PC-9 (cell line): Measurements from ENCODE around the gene TTBK1. TPM values are rescaled to one million over a fixed set of nuclear protein-coding genes. Genes with fewer than 3 reads are reported as not detected.

Experiments
- BruUV-seq: library from RNA; stranded (reverse); fragments of 400-500 nt; replicated peaks from 2 replicates; lab custom pipeline; 2021; lab: Mats Ljungman, UMichigan
- CTCF ChIA-PET: fragments of 300-600 bp; sonication (Branson Sonifier 250); formaldehyde crosslinking; loops from one replicate; lab custom pipeline; 2022; ENCODE audit warnings: antibody characterized with exemption; lab: Charles Lee
- POLR2A ChIA-PET: fragments of 300-600 bp; sonication (Branson Sonifier 250); formaldehyde crosslinking; loops from one replicate; lab custom pipeline; 2022; ENCODE audit warnings: antibody characterized with exemption; ENCODE audit not compliant: unreplicated experiment; lab: Charles Lee
- DNase-seq, 2 experiments: peaks; one replicate each; pipeline versions ENCODE4 v3.0.0 to v3.0.0-alpha.2; 2015 to 2022; ENCODE audit warnings: mixed read lengths in 1 of 2
- H2AFZ ChIP-seq: fragments of 200-600 bp; sonication (generic); 2 replicates; pipeline ENCODE4 v1.8.1; 2017; ENCODE audit warnings: antibody characterized with exemption
- H3F3A ChIP-seq: fragments of 200-600 bp; sonication (generic); 2 replicates; pipeline ENCODE4 v1.8.1; 2017; ENCODE audit warnings: antibody characterized with exemption, mild to moderate bottlenecking, low read depth; ENCODE audit not compliant: insufficient read depth
- H3K27ac ChIP-seq: fragments of 200-600 bp; sonication (generic); 2 replicates; pipeline ENCODE4 v1.6.1; 2016; ENCODE audit warnings: mixed run types
- H3K27me3 ChIP-seq: fragments of 200-600 bp; sonication (generic); 2 replicates; pipeline ENCODE4 v1.6.1; 2016; ENCODE audit warnings: low read depth, mixed run types; ENCODE audit not compliant: insufficient read depth
- H3K36me3 ChIP-seq: fragments of 200-600 bp; sonication (generic); 2 replicates; pipeline ENCODE4 v1.6.1; 2016; ENCODE audit warnings: low read depth, mixed run types
- H3K4me1 ChIP-seq: fragments of 200-600 bp; sonication (generic); replicated peaks from 2 replicates; pipeline ENCODE4 v1.6.1; 2016; ENCODE audit warnings: mixed run types; ENCODE audit not compliant: insufficient read depth
- H3K4me2 ChIP-seq: fragments of 200-600 bp; sonication (generic); 2 replicates; pipeline ENCODE4 v1.6.1; 2017; ENCODE audit warnings: mixed run types
- H3K4me3 ChIP-seq: fragments of 200-600 bp; sonication (generic); 2 replicates; pipeline ENCODE4 v1.6.1; 2016; ENCODE audit warnings: mixed run types
- H3K79me2 ChIP-seq: fragments of 200-600 bp; sonication (generic); 2 replicates; pipeline ENCODE4 v1.6.1; 2017; ENCODE audit warnings: low read depth, mixed run types
- H3K9me2 ChIP-seq: fragments of 200-600 bp; sonication (generic); 2 replicates; pipeline ENCODE4 v1.8.1; 2017; ENCODE audit warnings: mild to moderate bottlenecking; ENCODE audit not compliant: insufficient read depth
- H3K9me3 ChIP-seq: fragments of 200-600 bp; sonication (generic); 2 replicates; pipeline ENCODE4 v1.8.1; 2016; ENCODE audit warnings: low read depth; ENCODE audit not compliant: insufficient read depth
- H4K20me1 ChIP-seq: fragments of 200-600 bp; sonication (generic); 2 replicates; pipeline ENCODE4 v1.8.1; 2017; ENCODE audit not compliant: insufficient read depth
- CTCF ChIP-seq: fragments of 200-600 bp; sonication (generic); conservative IDR thresholded peaks from 2 replicates; pipeline ENCODE4 v1.6.1; 2017; ENCODE audit warnings: mixed run types, antibody characterized with exemption, mild to moderate bottlenecking, moderate library complexity
- EZH2 ChIP-seq: fragments of 200-600 bp; sonication (generic); IDR thresholded peaks from 2 replicates; pipeline ENCODE4 v1.8.0; 2017; ENCODE audit warnings: antibody characterized with exemption, low read depth
- intact Hi-C: fragments of 100-400 bp; cut with micrococcal nuclease; formaldehyde crosslinking; loops from one replicate; pipeline ENCODE4 v1.10.0; 2022; ENCODE audit not compliant: unreplicated experiment
- total RNA-seq: library from RNA; stranded (reverse); gene quantifications from 2 replicates; pipeline ENCODE4 v1.2.3, GENCODE V29; 2021

TTBK1 gene
- total RNA-seq, 1 experiment from 2014 or later: 0.07 TPM

- no peaks in the 10 kb centered on the region for H3F3A ChIP-seq
- H3K9me3 ChIP-seq: no peaks in the 10 kb centered on the region
- no peak overlapping the region for H3K27ac ChIP-seq
- no peaks in the 10 kb centered on the region for H3K79me2 ChIP-seq
- no peak for TF ChIP-seq CTCF
- no peaks in the 10 kb centered on the region; the same call in 1 of the 2 replicates for H3K27me3 ChIP-seq
- no peak overlapping the region for H3K4me2 ChIP-seq
- H4K20me1 ChIP-seq: no peaks in the 10 kb centered on the region
- no peaks in the 10 kb centered on the region for H3K4me1 ChIP-seq
- no TSS peak for BruUV-seq
- DNase-seq: no peak
- CTCF ChIA-PET: no interaction called here
- H2AFZ ChIP-seq: no peak overlapping the region
- POLR2A ChIA-PET: no interaction called here
- no peak overlapping the region for H3K4me3 ChIP-seq
- intact Hi-C loops: no loop called here
- no peaks in the 10 kb centered on the region for H3K9me2 ChIP-seq
- H3K36me3 ChIP-seq: no peaks in the 10 kb centered on the region
Measured at GRCh38 chr6:43298565-43299337, 55.5 kb downstream of the TTBK1 start.

- POLR2A ChIA-PET: no interaction called here
- Histone ChIP-seq H3K4me1 (no peaks in the 10 kb centered on the region), H3K27ac (no peak overlapping the region), H2AFZ (no peak overlapping the region), H3K9me3 (no peaks in the 10 kb centered on the region), H3K4me2 (no peak overlapping the region), H4K20me1 (no peaks in the 10 kb centered on the region), H3F3A (no peaks in the 10 kb centered on the region), H3K36me3 (no peaks in the 10 kb centered on the region), H3K9me2 (no peaks in the 10 kb centered on the region), H3K27me3 (no peaks in the 10 kb centered on the region; the same call in 1 of the 2 replicates), H3K4me3 (no peak overlapping the region), H3K79me2 (no peaks in the 10 kb centered on the region)
- DNase-seq: no peak
- intact Hi-C loops: no loop called here
- no TSS peak for BruUV-seq
- CTCF ChIA-PET: no interaction called here
- TF ChIP-seq EZH2 (no peak), CTCF (no peak)
Measured at GRCh38 chr6:43299338-43300293, 56.3 kb downstream of the TTBK1 start.

- no peak overlapping the region for H3K4me3 ChIP-seq
- no peak overlapping the region for H3K4me2 ChIP-seq
- intact Hi-C loops: no loop called here
- H3K9me2 ChIP-seq: no peaks in the 10 kb centered on the region
- H4K20me1 ChIP-seq: no peaks in the 10 kb centered on the region
- H3K4me1 ChIP-seq: no peaks in the 10 kb centered on the region
- H3F3A ChIP-seq: no peaks in the 10 kb centered on the region
- H2AFZ ChIP-seq: no peak overlapping the region
- ChIA-PET CTCF (no interaction called here), POLR2A (interaction anchor here (0.7 kb wide), 1 partner anchor 1109 kb away, joined by 4 read pairs; no protein-coding TSS in a partner anchor)
- H3K27ac ChIP-seq: no peak overlapping the region
- no TSS peak for BruUV-seq
- H3K27me3 ChIP-seq: no peaks in the 10 kb centered on the region; the same call in 1 of the 2 replicates
- no peak for TF ChIP-seq CTCF
- no peak for TF ChIP-seq EZH2
- H3K79me2 ChIP-seq: no peaks in the 10 kb centered on the region
- DNase-seq: no peak
- H3K36me3 ChIP-seq: no peaks in the 10 kb centered on the region
- H3K9me3 ChIP-seq: no peaks in the 10 kb centered on the region
Measured at GRCh38 chr6:43301081-43301870, 58.0 kb downstream of the TTBK1 start.
